ENCODE results near the gene SREK1IP1.

Gene SREK1IP1

DNA sequence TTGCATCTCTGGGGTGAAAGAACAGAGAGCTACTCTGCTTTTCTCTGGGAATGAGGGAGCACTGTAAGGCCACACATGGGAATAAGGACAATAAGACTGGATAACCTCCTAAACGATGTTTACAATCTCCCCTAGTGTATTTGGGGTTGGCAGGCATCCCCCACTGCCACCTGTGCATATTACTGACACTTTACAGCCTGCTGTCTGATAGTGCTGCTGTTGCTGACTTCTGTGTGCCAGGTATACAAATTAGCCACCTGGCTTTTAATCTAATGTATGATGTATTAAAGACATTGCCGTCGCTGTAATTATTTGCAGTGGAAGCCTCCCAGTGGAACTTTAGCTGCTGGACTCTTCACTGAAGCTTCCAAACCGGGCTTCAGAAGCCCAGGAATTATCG is 82.6 kb downstream of the SREK1IP1 start:
- no peak for DNase-seq (ENCODE audit: low read depth)

DNA sequence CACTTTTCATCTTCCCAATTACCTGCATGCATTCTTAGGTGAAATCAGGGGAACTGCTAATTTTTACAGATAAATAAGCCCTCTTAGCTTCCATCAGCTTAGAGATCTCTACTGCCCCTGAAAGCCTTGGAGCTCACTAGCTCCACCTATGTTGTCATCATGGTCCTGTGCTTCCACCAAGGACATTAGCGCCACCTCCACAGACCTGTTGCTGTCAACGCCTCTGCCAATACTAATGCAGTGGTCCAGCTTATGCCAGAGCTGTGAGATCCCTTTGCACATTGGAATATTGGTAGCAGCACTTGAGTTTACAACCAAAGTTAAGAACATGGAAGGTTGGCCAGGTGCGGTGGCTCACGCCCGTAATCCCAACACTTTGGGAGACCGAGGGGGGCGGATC is 85.9 kb downstream of the SREK1IP1 start:
- DNase-seq (ENCODE audit: low read depth), result no peak

DNA sequence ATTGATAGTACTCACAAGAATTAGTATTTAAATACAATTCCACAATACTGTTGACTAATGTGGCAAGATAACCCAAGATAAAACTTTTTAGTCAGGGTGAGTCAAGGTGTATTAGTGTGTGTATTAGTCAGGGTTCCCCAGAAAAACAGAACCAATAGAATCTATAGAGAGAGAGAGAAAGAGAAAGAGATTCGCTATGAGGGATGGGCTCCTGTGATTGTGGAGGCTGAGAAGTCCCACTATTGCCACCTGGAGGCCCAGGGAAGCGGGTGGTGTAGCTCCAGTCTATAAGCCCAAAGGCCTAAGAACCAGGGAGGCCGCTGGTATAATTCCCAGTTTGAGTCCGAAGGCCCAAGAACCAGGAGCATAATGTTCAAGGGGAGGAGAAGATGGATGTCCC is 88.2 kb downstream of the SREK1IP1 start:
- no peak for DNase-seq (ENCODE audit: low read depth)

DNA sequence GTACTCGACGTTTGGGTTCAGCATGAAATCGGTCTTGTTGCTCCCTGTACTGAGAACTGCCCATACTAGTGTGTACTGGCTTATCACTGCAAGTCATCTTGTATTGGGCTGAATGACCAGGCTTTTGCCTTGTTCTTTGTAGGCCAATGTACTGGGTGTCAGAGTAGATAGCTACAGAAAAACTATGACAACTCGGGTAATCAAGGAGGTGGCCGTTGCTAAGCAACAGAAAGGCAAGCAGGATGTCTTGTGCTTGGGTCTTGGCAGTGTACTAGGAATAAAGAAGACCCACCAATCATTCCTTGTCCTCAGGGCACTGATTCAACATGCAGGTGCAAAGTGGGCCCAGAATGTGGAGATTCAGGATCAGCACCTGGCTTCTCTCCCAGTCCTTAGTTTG is 90.1 kb downstream of the SREK1IP1 start:
- no peak for DNase-seq (ENCODE audit: low read depth)

DNA sequence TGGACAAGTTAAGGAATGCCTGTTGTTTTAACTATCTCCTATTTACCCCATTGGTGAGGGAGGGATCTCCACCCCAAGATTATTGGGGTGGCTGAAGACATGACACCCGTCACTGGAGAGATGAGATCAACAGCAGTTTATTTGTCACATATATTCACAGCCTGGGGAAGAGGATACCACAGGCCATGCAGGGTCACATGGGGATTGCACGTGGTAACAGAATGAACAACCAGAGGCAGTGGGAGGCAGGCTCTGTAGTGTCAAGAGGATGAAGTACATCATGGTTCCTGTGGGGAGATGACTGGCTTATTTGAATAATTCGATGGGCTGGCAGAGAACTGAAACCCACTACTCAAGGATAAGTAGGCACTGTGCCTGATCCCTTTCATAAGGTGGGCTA is 96.8 kb downstream of the SREK1IP1 start:
- DNase-seq (ENCODE audit: low read depth), result no peak

DNA sequence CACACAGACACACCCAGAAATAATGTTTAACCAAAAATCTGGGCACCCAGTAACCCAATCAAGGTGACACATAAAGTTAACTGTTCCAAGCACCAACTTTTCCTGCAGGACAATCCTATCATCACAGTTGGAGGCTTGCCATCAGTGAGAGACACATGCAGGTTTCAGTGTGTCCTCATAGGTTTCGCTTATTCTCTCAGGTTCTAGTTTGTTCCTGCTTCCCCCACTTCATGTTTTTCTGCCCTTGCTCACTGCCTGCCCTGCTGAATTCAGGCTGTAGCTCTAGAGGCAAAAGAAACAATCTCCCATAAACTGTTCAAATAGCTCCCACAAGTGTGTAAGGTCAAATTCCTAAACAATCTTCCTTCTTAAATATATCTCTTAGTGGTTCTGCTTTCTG is 98.2 kb downstream of the SREK1IP1 start:
- no peak for DNase-seq (ENCODE audit: low read depth)
